H9 (cell line): ENCODE results near the gene RRP15. TPM values are rescaled to one million over a fixed set of nuclear protein-coding genes. Genes with fewer than 3 reads are reported as not detected.

Experiments
- DNase-seq: peaks from one replicate; pipeline ENCODE4 v3.0.0-alpha.2; 2017
- H2AFZ ChIP-seq: one replicate; pipeline ENCODE4 v1.6.1; 2013; ENCODE audit warnings: mild to moderate bottlenecking, low read length, control low read depth, moderate library complexity
- H2AK5ac ChIP-seq: 2 replicates; pipeline ENCODE4 v1.6.1; 2013; ENCODE audit warnings: low read length, control low read depth, mixed read lengths; ENCODE audit not compliant: insufficient read length
- H2BK120ac ChIP-seq: one replicate; pipeline ENCODE4 v1.6.1; 2013; ENCODE audit warnings: low read depth, mild to moderate bottlenecking, low read length, control low read depth, inconsistent platforms; ENCODE audit not compliant: poor library complexity, severe bottlenecking
- H2BK12ac ChIP-seq: 2 replicates; pipeline ENCODE4 v1.6.1; 2013; ENCODE audit warnings: low read length, control low read depth, mixed read lengths, low read depth; ENCODE audit not compliant: insufficient read length
- H2BK15ac ChIP-seq: 2 replicates; pipeline ENCODE4 v1.6.1; 2013; ENCODE audit warnings: low read depth, low read length, control low read depth
- H2BK20ac ChIP-seq: one replicate; pipeline ENCODE4 v1.6.1; 2013; ENCODE audit warnings: low read depth, mild to moderate bottlenecking, low read length, control low read depth, inconsistent platforms; ENCODE audit not compliant: poor library complexity, severe bottlenecking
- H2BK5ac ChIP-seq: 2 replicates; pipeline ENCODE4 v1.6.1; 2013; ENCODE audit warnings: low read length, control low read depth, mixed read lengths; ENCODE audit not compliant: insufficient read length
- H3K14ac ChIP-seq: 2 replicates; pipeline ENCODE4 v1.6.1; 2013; ENCODE audit warnings: low read length, control low read depth; ENCODE audit not compliant: insufficient read depth
- H3K18ac ChIP-seq: 2 replicates; pipeline ENCODE4 v1.6.1; 2013; ENCODE audit warnings: low read depth, mild to moderate bottlenecking, mixed read lengths, low read length, control low read depth; ENCODE audit not compliant: insufficient read length
- H3K23ac ChIP-seq: 2 replicates; pipeline ENCODE4 v1.6.1; 2013; ENCODE audit warnings: low read length, control low read depth, mixed read lengths, low read depth; ENCODE audit not compliant: insufficient read length
- H3K23me2 ChIP-seq: 2 replicates; pipeline ENCODE4 v1.6.1; 2013; ENCODE audit warnings: low read depth, mild to moderate bottlenecking, mixed read lengths, low read length, control low read depth; ENCODE audit not compliant: insufficient read length, poor library complexity, severe bottlenecking
- H3K27ac ChIP-seq: 2 replicates; pipeline ENCODE4 v1.5.1; 2013; ENCODE audit warnings: low read length, control low read depth, mixed read lengths, low read depth; ENCODE audit not compliant: insufficient read length
- H3K27me3 ChIP-seq: 2 replicates; pipeline ENCODE4 v1.6.1; 2013; ENCODE audit warnings: low read length, control low read depth, inconsistent platforms; ENCODE audit not compliant: insufficient read depth
- H3K4ac ChIP-seq: 2 replicates; pipeline ENCODE4 v1.6.1; 2013; ENCODE audit warnings: low read depth, mild to moderate bottlenecking, control low read depth, inconsistent platforms, low read length, moderate library complexity
- H3K4me1 ChIP-seq: 2 replicates; pipeline ENCODE4 v1.6.1; 2013; ENCODE audit warnings: low read length, control low read depth, inconsistent platforms; ENCODE audit not compliant: insufficient read depth
- H3K4me2 ChIP-seq: 2 replicates; pipeline ENCODE4 v1.6.1; 2013; ENCODE audit warnings: low read length, control low read depth, mixed read lengths; ENCODE audit not compliant: insufficient read length, insufficient read depth
- H3K56ac ChIP-seq: 2 replicates; pipeline ENCODE4 v1.6.1; 2013; ENCODE audit warnings: low read depth, mild to moderate bottlenecking, mixed read lengths, low read length, control low read depth; ENCODE audit not compliant: insufficient read length
- H3K79me1 ChIP-seq: 2 replicates; pipeline ENCODE4 v1.6.1; 2013; ENCODE audit warnings: low read depth, mild to moderate bottlenecking, moderate library complexity, low read length, control low read depth, inconsistent platforms; ENCODE audit not compliant: insufficient read depth, poor library complexity, severe bottlenecking
- H3K79me2 ChIP-seq: 2 replicates; pipeline ENCODE4 v1.6.1; 2013; ENCODE audit warnings: low read length, control low read depth, inconsistent platforms; ENCODE audit not compliant: insufficient read depth
- H3K9ac ChIP-seq: 2 replicates; pipeline ENCODE4 v1.6.1; 2013; ENCODE audit warnings: low read length, control low read depth, mixed read lengths; ENCODE audit not compliant: insufficient read length; ENCODE audit errors: extremely low read depth
- H3K9me3 ChIP-seq: one replicate; pipeline ENCODE4 v1.6.1; 2013; ENCODE audit warnings: low read depth, low read length, inconsistent platforms; ENCODE audit not compliant: control insufficient read depth
- H3T11ph ChIP-seq: one replicate; pipeline ENCODE4 v1.6.1; 2013; ENCODE audit warnings: mild to moderate bottlenecking, low read length, control low read depth, inconsistent platforms
- H4K20me1 ChIP-seq: one replicate; pipeline ENCODE4 v1.6.1; 2013; ENCODE audit not compliant: control insufficient read depth, insufficient read length, insufficient read depth
- H4K5ac ChIP-seq: 2 replicates; pipeline ENCODE4 v1.6.1; 2013; ENCODE audit warnings: low read depth, mild to moderate bottlenecking, mixed read lengths, low read length, control low read depth; ENCODE audit not compliant: insufficient read length
- H4K8ac ChIP-seq: replicated peaks from 2 replicates; pipeline ENCODE4 v1.6.1; 2013; ENCODE audit warnings: low read length, control low read depth, mixed read lengths, low read depth; ENCODE audit not compliant: insufficient read length
- H4K91ac ChIP-seq: 2 replicates; pipeline ENCODE4 v1.6.1; 2013; ENCODE audit warnings: low read depth, mild to moderate bottlenecking, moderate library complexity, mixed read lengths, low read length, control low read depth; ENCODE audit not compliant: insufficient read length
- H3K27ac Mint-ChIP-seq, 3 experiments: 2 replicates in 2 of 3; 3 replicates in 1 of 3; pipeline ENCODE4 v1.8.0; 2020 to 2021; ENCODE audit warnings: mixed read lengths in 3 of 3, mild to moderate bottlenecking in 1 of 3, moderate library complexity in 1 of 3
- H3K27me3 Mint-ChIP-seq: 2 replicates; pipeline ENCODE4 v1.8.0; 2021; ENCODE audit warnings: low read depth, mild to moderate bottlenecking, moderate library complexity, mixed read lengths
- H3K36me3 Mint-ChIP-seq, 3 experiments: 2 replicates in 2 of 3; 3 replicates in 1 of 3; pipeline ENCODE4 v1.8.0; 2020 to 2021; ENCODE audit warnings: low read depth in 3 of 3, mixed read lengths in 3 of 3; ENCODE audit not compliant: insufficient read depth in 1 of 3
- H3K4me1 Mint-ChIP-seq, 2 experiments: 2 replicates each; pipeline ENCODE4 v1.8.0; 2020; ENCODE audit warnings: mixed read lengths in 2 of 2
- H3K4me3 Mint-ChIP-seq, 2 experiments: 2 replicates in 1 of 2; 3 replicates in 1 of 2; pipeline ENCODE4 v1.8.0; 2020 to 2021; ENCODE audit warnings: mild to moderate bottlenecking in 2 of 2, mixed read lengths in 2 of 2, moderate library complexity in 1 of 2
- H3K9me3 Mint-ChIP-seq, 2 experiments: 2 replicates in 1 of 2; 3 replicates in 1 of 2; pipeline ENCODE4 v1.8.0; 2020; ENCODE audit warnings: mild to moderate bottlenecking in 2 of 2, mixed read lengths in 2 of 2, moderate library complexity in 1 of 2
- CTCF ChIP-seq: fragments of 200-600 bp; sonication (generic); conservative IDR thresholded peaks from 3 replicates; pipeline ENCODE4 v1.8.0; 2021; ENCODE audit warnings: antibody characterized with exemption, mild to moderate bottlenecking
- WGBS: extraction: QIAGEN DNeasy Blood & Tissue Kit; methylation state at CpG from one replicate; pipeline ENCODE4 v1.1.7; 2013; ENCODE audit warnings: missing lambda C conversion rate, low lambda C conversion rate, mixed read lengths; ENCODE audit not compliant: insufficient read length; ENCODE audit errors: extremely low coverage; 5-methylcytosine and 5-hydroxymethylcytosine counted together
- total RNA-seq: library from RNA; stranded (reverse); gene quantifications from 2 replicates; pipeline ENCODE4 v1.2.1, GENCODE V29; 2021

Gene RRP15
- total RNA-seq, 1 experiment from 2014 or later: 48.7 TPM

- Histone ChIP-seq H2BK12ac (no peak overlapping the region), H3K4me2 (no peak overlapping the region), H3K27me3 (no peaks in the 10 kb centered on the region), H3K23ac (no peak overlapping the region), H3K79me1 (no peaks in the 10 kb centered on the region), H4K20me1 (no peaks in the 10 kb centered on the region), H2AK5ac (no peak overlapping the region), H2BK20ac (no peak overlapping the region), H3K9me3 (no peaks in the 10 kb centered on the region), H3K79me2 (no peaks in the 10 kb centered on the region), H2BK15ac (no peak overlapping the region), H4K5ac (no peak overlapping the region), H3K56ac (no peak overlapping the region), H3T11ph (no peak overlapping the region), H2BK5ac (no peak overlapping the region), H4K91ac (no peak overlapping the region), H3K9ac (no peak overlapping the region), H3K23me2 (no peaks in the 10 kb centered on the region), H2BK120ac (no peak overlapping the region), H4K8ac (no peak overlapping the region), H3K4me1 (no peaks in the 10 kb centered on the region), H3K27ac (no peak overlapping the region), H2AFZ (no peak overlapping the region), H3K4ac (no peak overlapping the region), H3K18ac (no peak overlapping the region), H3K14ac (no peak overlapping the region)
- Mint-ChIP-seq H3K4me3 (no peak overlapping the region), H3K4me1 (peaks cover 8 to 9% of the 10 kb centered on the region in 2 experiments; a peak in 3 of 4 replicates), H3K27me3 (no peaks in the 10 kb centered on the region), H3K9me3 (no peaks in the 10 kb centered on the region), H3K27ac (no peak overlapping the region), H3K36me3 (no peaks in the 10 kb centered on the region)
- DNase-seq: no peak
- WGBS: no CpG with 5 or more reads among the region's 6 CpGs
- TF ChIP-seq CTCF: no peak
Measured at GRCh38 chr1:218249338-218250140, 35.6 kb upstream of the RRP15 start.
